GM19351 (cell line): ENCODE results near the gene ENTPD2.
"Not testable (repeated sequence)": the region's sequence is repeated elsewhere in the genome, so short reads cannot be mapped to it uniquely, and the experiment has no call there.

Source experiments
- ATAC-seq: cut with Tn5 transposase; IDR thresholded peaks from one replicate; pipeline ENCODE4 v1.9.1; 2021; ENCODE audit warnings: mild to moderate bottlenecking, moderate library complexity; ENCODE audit not compliant: unreplicated experiment

The ENTPD2 gene

DNA sequence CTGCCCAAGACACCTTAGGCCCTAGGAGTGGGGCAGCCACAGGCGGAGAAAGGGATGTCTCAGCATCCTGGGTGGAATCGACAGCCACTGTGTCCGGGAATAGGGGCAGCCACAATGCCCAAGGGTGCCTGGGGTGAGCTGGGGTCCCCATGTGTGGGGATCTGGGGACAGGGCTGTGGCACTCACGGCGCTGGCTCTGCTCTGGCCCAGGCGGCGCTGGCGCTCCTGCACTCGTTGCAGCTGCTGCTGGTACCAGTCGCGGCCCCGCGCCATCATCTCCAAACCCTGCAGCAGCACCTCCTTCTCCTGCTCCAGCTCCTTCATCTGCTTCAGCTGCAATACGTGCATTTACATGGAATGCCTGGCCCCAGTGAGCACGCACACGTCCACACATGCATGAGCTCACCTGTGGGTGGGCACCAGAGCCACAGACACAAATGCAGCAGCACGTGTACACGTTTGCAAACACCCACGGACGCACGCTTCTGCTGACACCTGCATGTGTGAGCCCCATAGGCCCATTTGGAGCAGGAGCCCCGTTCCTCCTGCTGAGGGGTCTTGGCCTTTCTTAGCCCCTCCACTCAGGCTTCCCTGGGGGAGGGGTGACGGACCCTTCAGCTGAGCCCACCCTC lies 11.6 kb upstream of the ENTPD2 start:
- ATAC-seq: no peak

DNA sequence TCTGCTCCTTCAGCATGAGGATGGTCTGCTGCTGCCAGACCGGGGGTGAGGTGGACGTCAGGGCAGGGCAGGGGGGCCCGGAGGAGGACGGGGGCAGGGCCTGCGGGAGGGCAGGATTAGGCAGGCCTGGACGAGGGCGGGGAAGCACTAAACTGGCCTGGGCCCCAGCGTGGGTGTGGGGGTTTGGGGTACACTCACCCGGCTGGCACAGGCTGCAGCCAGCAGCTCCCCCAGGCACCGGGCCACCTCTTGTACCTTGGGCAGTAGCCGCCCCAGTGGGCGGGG lies 11.0 kb upstream of the ENTPD2 start:
- no peak for ATAC-seq

DNA sequence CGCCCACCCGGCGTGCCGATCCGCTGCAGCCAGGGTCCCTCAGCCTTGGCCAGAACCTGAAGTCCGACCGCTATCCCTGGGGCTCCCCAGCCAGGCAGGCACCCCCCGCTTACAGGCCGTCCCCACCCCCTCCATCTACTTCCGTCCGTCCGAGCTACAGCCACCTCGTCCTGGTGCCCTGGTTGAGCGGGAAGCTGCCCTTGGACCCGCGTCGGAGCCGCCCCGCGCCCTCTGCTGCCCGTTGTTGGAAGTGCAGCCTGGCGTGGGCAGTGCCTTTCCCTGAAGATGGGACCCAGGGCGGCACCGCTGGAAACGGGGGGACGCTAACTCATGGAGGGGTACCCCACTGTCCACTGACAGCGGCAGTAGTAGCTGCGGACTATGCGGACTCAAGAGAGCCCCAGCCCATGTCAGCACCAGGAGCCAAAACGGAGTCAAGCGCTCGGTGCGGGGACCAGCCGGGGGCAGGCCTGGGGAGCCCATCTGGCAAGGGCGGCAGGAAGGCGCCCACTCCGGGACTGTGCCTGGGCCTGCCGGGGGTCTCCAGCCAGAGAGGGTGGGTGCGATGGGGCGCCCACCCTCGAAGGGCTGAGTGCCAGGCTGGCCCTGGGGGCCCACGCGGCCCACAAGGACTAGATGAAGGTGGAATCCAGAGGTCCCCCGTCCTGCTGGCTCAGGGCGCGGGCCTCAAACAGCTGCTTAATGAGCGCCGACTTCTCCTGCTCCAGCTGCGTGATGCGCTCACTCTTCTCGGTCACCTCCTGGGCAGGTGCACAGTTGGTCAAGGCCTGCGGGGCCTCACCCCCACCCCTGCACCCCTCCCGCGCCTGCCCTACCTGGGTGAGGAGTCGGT lies 10.4 kb upstream of the ENTPD2 start:
- ATAC-seq: no peak

DNA sequence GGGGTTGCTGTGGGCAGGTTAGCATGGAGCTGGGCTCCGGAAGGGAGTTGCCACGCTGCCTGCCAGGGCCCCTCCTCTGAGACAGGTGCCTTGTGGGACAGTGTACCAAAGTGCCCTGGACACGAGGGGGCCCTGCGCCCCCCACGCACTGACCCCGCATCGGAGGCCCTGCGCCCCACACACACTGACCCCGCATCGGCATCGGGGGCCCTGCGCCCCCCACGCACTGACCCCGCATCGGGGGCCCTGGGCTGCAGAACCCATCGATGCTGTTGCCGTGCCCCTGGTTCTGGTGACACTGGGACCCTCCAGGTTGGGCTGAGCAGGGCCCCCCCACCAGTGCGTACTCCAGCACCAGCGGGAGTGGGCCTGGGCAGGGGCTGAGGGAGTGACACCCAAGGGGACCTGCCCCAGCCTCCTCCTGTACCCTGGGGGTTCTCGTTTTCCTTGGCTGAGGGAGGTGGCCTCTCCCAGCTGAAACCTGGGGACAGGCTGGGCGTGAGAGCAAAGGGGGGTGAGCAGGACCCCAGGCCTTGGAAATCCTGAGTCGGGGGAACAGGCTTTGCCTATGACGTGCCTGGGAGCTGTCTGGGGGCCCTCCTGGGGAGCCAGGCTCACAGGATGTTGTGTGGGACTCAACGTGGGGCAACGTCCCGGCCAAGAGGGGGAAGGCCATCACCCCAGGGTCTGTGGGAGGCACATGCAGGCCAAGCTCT lies 9.6 kb upstream of the ENTPD2 start:
- no peak for ATAC-seq

DNA sequence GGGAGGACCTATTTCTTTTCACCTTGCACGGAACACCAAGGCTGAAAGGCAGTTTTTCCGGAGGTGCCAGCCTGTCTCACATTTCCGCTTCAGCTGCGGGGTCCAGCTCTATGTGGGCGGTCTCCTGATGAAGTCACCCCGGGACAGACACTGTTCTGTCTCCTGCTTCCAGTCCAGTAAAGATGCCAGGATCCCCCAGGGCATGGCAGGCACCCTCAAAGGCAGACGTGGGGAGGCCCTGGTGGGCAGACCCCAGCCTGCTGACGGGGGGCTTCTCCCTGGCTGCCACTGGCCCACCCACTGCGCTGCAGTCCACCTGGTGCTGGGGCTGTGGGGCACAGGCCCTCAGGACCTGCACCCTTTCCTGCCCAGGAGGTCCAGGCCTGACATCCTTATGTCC lies 8.9 kb upstream of the ENTPD2 start:
- ATAC-seq: not testable (repeated sequence)

DNA sequence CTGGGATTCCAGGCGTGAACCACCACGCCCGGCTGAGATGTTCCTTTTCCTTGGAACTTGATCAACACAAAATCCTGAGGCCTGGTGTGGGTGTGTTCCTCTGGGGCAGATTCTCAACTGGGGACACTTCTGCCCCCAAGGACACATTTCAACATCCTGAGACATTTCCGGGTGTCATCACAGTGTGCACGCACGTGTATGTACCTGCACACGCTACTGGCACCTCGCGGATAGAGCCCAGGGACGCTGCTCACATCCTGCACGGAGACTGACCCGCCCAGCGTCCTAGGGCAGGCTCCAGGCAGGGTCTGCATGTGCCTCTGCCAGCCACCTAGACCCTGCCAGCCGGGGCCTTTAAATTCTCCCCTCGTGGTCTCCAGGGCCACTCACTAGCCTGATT lies 8.5 kb upstream of the ENTPD2 start:
- no peak for ATAC-seq

DNA sequence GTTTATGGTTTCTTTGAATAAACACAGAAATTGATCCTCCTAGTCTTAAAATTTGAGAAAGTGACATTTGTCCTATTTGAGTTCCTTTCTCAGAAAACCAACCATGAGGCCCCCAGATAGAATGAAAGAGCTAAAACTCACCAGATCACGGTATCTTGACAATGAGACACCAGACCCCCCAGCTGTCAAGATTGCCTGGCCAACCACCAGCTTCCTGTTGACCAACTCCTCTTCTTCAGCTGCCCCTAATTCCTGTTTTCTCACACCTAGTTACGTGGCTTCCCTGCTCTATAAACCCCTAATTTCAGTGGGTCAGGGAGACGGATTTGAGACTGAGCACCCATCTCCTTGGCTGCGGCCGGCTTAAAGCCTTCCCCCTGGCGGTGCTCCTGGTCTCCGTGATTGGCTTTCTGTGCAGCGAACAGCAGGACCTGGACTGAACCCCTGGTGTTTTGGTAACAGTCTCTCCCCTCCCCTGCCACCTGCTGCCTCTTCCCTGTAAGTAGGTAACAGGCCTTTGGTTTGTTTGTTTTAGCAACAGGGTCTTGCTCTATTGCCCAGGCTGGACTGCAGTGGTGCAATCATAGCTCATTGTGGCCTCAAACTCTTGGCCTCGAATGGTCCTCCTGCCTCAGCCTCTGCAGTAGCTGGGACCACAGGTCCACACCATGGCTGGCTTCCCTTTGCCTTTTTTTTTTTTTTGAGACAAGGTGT lies 4.8 kb upstream of the ENTPD2 start:
- no peak for ATAC-seq

DNA sequence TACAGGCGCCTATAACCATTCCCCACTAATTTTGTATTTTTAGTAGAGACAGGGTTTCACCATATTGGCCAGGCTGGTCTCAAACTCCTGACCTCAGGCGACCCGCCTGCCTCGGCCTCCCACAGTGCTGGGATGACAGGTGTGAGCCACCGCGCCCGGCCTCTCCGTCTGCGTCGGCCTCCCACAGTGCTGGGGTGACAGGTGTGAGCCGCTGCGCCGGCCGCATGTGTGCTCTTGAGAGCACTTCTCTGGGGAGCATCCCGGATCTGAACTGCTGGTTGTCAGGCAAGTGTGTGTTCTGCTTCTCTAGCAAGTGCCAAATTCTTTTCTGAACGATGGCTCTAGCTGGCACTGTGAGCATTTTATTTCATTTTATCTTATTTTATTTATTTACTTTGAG lies 3.7 kb upstream of the ENTPD2 start:
- no peak for ATAC-seq

DNA sequence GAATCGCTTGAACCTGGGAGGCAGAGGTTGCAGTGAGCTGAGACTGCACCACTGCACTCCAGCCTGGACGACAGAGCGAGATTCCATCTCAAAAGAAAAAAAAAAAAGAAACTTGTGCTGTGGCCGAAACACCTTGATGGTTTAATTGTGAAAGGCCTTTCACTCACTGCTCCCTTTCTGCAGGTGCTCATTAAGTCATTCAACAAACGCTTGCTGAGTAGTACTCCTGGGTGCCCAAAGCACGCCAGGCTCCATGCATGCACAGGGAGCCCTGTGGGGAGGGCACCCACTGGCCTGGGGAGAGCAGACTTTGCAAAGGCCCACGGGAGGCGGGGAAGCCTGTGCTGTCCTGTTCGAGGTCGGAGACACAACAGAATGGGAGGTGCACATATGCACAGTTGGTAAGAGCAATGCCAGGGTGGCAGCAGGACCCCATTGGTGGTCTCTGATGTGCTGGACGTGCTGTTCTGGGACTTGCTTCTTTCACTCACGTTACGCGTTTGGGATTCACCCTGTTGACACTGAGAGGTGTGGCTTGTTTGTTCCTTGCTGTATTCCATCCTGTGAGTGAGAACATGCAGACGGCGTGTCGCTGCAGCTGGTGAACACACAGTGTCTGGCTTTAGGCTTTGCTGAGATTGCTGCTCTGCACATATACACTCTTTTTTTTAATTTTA lies 3.0 kb upstream of the ENTPD2 start:
- ATAC-seq: no peak

DNA sequence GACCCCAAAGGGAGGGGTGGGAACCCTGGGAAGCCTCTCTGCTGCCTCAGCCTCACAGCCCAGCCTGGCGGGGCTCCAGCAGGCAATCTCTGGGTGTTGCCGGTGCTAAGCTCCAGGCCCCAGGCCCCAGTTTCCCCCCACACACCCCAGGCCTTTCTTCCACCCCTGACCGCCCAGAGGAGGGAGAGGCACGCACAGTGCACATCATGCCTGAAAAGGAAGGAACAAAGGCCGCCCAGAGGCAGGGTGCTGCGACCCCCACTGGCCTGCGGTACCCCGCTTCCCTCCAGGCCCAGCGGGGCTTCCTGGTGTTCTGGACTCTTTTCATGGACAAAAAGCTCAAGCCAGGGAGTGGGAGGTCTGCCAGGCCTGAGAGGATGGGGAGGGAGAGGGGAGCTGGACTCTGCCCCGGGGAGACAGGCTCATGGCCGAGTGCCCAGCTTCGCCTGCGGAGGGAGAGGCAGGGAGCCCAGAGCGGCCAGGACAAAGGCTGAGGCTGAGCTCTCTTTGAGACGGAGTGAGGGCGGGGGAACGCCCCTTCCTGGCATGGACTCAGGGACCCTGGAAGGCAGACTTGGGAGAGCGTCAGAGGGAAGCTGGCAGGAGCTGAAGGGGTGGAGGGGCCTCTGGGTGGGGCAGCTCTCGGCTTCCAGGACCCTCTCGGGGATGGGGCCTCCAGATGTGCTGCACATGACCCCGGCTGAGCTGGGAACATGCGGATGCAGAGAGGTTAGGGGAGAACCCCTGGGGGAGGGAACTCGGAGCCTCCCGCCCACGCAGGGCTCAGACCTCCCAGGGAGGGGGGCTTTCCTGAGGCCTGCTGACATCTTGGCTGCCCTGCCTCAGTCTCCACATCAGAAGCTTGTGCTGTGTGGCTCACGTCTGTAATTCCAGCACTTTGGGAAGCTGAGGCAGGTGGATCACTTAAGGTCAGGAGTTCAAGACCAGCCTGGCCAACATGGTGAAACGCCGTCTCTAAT lies 1.8 kb upstream of the ENTPD2 start:
- ATAC-seq: no peak

DNA sequence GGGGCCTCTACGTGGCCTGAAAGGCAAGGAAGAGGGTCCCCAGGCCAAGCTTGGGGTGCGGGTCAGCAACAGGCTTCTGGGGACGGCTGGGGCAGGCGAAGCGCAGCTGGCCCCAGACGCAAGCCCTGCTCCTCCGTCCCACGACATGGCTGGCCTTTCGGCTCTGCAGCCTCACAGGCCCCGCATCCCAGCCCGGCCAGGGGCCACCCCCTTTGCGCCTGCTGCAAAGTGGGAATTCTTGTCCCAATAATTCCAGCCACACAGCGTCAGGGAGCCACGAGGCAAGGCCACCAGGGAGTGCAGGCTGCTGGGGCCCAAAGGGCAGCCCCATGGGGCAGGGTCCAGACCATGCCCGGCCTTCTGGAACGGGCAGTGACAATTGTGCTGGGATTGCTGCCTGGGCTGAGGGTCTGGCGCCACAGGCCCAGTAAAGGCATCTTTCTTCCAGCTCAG lies 1.1 kb upstream of the ENTPD2 start:
- ATAC-seq: no peak

DNA sequence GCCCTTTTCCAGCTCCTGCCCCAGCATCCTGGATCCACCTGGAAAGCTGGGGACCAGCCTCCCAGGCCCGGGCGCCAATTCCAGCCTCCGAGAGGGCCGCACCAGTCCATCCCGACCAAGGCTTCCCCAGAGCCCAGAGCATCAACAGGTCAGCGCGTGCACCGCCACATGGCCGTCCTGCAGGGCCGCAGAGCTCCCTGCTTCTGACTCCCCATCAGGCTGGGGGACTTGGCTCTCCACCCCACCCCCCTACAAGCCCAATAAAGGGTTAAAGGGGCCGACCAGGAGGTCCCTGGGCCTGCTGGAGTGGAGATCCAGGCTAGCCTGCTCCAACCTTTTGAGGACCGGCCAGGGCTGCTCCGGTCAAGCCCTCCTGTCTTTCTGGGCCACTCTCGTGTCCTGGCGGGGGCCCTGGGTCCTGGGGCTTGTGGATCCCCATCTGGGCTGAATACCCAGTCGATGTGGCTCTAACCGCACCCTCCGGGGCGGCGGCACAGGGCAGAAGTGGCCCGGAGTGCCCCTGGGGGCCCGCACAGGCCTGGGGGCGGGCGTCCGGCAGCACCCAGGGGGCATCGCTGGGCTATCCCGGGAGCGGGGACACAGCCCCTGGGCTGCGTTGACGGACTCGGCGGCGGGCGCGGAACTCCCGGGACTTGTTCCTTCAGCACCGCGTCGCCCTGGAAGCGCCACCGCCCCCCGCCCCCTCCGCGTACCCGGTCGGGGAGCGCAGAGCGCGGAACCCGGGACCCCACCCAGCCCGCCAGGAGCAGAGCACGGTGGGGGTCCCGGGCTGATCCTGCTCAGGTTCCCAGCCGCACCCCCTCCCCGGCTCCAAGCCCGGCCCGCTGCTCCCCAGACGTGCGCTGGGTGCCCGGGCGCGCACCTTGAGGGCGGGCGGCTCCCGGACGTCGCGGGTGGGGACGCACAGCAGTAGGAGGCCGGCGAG lies 590 bp downstream of the ENTPD2 start:
- ATAC-seq: no peak

DNA sequence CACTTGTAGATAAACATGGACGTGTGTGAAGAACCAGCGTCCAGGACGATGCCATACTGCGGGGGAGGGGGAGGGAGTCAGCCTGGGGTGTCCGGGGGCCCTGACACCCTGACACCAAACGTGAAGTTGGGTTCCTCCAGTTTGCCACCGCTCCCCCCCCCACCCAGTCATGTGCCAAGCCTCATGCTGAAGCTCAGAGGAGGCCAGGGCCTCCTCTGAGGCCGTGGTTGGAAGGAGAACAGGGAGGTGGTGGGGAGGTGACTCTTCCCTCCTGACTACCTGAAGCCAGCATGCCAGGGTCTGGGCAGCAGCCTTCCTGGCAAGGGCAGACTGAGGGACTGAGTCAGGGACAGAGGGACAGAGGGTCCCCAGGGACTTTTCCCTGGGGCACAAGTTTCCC lies 1.6 kb downstream of the ENTPD2 start:
- ATAC-seq: no peak

DNA sequence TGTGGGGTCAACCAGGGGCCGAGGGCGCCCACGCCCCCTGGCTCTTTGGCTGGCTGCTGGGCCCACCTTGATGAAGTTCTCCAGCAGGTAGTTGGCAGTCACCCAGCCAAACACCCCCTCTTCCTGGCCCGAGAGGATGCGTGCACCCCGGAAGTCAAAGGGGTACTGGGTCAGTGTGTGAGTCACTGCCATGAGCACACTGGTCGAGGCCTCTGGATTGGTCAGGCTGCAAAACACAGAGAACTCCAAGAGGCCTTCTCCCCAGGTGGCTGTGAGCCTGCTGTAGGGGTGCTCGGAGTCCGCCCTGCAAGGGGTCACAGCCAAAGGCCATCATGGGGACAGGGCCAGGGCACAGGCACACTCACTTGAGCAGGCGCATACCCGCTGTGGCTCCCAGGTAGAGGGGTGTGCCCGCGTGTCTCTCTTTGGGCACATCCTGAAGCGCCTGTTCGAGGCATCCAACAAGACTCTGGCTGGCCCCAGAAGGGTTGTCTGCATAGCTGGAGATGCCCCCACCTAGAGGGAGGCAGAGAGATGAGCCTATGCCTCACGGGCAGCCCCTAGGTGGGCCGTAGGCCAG lies 2.6 kb downstream of the ENTPD2 start:
- no peak for ATAC-seq

DNA sequence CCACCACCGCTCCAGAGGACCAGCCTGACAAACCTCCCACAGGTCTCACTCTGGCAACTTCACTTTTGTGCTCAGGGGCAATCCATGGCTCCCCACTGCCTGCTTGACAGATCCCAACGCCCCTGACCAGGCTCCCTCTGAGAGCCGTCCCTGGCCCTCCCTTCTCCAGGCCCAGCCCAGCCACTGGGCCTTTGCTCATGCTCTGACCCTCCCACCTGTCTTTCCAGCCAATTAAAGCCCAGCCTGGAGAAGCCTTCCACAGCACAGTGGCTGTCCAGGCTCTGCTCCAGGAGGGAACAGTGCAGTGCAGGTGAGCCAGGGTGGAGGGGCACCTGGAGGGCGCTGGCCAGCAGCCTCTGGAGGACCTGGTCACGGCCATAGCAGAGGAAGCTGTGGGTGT lies 3.3 kb downstream of the ENTPD2 start:
- ATAC-seq: no peak

DNA sequence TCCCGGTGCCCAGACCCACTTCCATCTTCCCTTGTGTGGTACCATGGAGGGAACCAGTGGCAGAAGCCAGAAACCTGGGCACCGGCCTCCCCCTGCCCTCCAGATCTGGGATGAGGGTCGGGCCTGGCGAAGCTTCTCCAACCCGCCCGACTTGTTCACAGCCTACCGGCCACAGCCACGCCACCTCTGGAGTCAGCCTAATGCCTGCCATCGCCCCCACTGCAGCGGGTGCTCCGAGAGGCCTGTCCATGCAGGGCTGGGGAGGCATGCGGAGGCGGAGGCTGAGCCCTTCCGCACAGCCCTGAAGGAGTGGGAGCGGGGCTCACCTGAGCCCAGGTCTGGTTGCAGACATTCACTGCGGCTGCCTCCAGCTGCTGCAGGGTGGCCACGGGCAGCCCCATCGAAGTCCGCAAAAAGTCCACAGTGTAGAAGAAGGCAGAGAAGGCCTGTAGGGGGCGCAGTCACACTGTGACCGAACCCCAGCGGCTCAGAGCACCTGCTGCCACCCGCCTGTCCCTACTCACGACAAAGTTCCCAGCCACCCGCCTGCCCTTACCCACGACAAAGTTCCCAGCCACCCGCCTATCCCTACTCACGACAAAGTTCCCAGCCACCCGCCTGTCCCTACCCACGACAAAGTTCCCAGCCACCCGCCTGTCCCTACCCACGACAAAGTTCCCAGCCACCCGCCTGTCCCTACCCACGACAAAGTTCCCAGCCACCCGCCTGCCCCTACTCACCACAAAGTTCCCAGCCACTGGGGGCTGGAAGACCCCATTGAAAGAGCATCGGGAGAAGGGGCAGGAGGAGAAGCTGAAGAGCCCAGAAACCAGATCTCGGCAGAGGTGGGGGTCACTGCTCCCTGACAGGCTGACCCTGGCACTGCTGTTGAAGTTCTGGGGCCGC lies 4.1 kb downstream of the ENTPD2 start:
- ATAC-seq: no peak
